ENCODE measurements around the gene NEK6.

Gene NEK6

DNA sequence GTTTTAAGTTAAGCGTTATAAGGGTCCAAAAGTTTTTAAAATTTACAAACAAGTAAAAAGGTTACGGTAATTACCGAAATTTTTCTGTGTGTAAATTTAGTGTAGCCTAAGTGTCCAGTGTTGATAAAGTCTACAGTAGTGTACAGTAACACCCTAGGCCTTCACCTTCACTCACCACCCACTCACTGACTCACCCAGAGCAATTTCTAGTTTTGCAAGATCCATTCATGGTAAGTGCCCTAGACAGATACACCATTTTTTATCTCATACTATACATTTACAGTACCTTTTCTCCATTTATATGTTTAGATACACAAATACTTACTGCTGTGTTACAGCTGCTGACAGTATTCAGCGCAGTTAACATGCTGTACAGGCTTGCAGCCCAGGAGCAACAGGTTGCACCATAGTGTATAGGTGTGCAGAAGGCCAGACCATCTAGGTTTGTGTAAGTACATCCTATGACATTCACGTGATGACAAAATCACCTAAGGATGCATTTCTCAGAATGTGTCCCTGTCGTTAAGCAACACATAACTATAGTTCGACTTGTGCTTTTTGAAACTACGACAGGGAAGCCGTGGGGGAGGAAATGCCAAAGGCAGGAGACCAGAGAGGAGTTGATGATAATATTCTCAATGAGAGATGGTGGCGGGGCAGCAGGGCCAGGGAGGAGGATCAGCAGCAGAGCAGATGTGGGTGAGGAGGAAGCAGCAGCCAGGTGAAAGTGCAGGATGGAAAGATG is 108.9 kb downstream of the NEK6 start:
- Histone ChIP-seq H3K4me1 (ENCODE audit: insufficient read depth, insufficient read length) (peaks cover 5% of the 10 kb centered on the region), H3K9me3 (ENCODE audit: insufficient read depth, low read length) (no peaks in the 10 kb centered on the region), H3K9ac (ENCODE audit: insufficient read length, low read depth) (no peak overlapping the region), H3K27me3 (ENCODE audit: insufficient read depth, insufficient read length) (no peaks in the 10 kb centered on the region), H3K36me3 (ENCODE audit: insufficient read depth, insufficient read length, low read length) (peaks cover 40% of the 10 kb centered on the region), H3K4me3 (ENCODE audit: insufficient read length, low read depth) (no peak overlapping the region)
- DNase-seq (ENCODE audit: low read depth, low spot score), result no peak
- TF ChIP-seq YY1 (IDR thresholded peaks at IDR 0.05; ENCODE audit: insufficient read depth, insufficient read length) (no peak), ZNF274 (IDR thresholded peaks at IDR 0.05; ENCODE audit: low read depth, low read length) (no peak), SUZ12 (IDR thresholded peaks at IDR 0.05; ENCODE audit: extremely low read depth, insufficient read depth, insufficient read length) (no peak)

- H3K9ac ChIP-seq (ENCODE audit: insufficient read length, low read depth), result no peak overlapping the region
- no peak overlapping the region for H3K4me3 ChIP-seq (ENCODE audit: insufficient read length, low read depth)
These were observed 110.9 kb downstream of the NEK6 start for GRCh38 chr9:124368692-124369091.

GRCh38 chr9:124369231-124369797 is 111.6 kb downstream of the NEK6 start:
- no peak overlapping the region for H3K4me3 ChIP-seq (ENCODE audit: insufficient read length, low read depth)
- H3K9me3 ChIP-seq (ENCODE audit: insufficient read depth, low read length), result 0 out of 2 replicates have a peak, but pooled peaks cover 1% of the 10 kb centered on the region
- no peak overlapping the region for H3K9ac ChIP-seq (ENCODE audit: insufficient read length, low read depth)
- H3K4me1 ChIP-seq (ENCODE audit: insufficient read depth, insufficient read length), result peaks cover 5% of the 10 kb centered on the region
- no peak for DNase-seq (ENCODE audit: low read depth, low spot score)
- peaks cover 32% of the 10 kb centered on the region for H3K36me3 ChIP-seq (ENCODE audit: insufficient read depth, insufficient read length, low read length)
- TF ChIP-seq ZNF274 (IDR thresholded peaks at IDR 0.05; ENCODE audit: low read depth, low read length) (no peak), SUZ12 (IDR thresholded peaks at IDR 0.05; ENCODE audit: extremely low read depth, insufficient read depth, insufficient read length) (no peak), YY1 (IDR thresholded peaks at IDR 0.05; ENCODE audit: insufficient read depth, insufficient read length) (no peak)
- H3K27me3 ChIP-seq (ENCODE audit: insufficient read depth, insufficient read length), result no peaks in the 10 kb centered on the region

More at GRCh38 chr9:124368692-124369091, 110.9 kb downstream of the NEK6 start:
- Histone ChIP-seq H3K27me3 (ENCODE audit: insufficient read depth, insufficient read length) (no peaks in the 10 kb centered on the region), H3K4me1 (ENCODE audit: insufficient read depth, insufficient read length) (peaks cover 5% of the 10 kb centered on the region), H3K36me3 (ENCODE audit: insufficient read depth, insufficient read length, low read length) (peaks cover 33% of the 10 kb centered on the region), H3K9me3 (ENCODE audit: insufficient read depth, low read length) (no peaks in the 10 kb centered on the region)
- TF ChIP-seq ZNF274 (IDR thresholded peaks at IDR 0.05; ENCODE audit: low read depth, low read length) (no peak), YY1 (IDR thresholded peaks at IDR 0.05; ENCODE audit: insufficient read depth, insufficient read length) (no peak), SUZ12 (IDR thresholded peaks at IDR 0.05; ENCODE audit: extremely low read depth, insufficient read depth, insufficient read length) (no peak)
- no peak for DNase-seq (ENCODE audit: low read depth, low spot score)

GRCh38 chr9:124370896-124371582 is 113.3 kb downstream of the NEK6 start:
- peaks cover 37% of the 10 kb centered on the region for H3K36me3 ChIP-seq (ENCODE audit: insufficient read depth, insufficient read length, low read length)
- H3K9me3 ChIP-seq (ENCODE audit: insufficient read depth, low read length), result 0 out of 2 replicates have a peak, but pooled peaks cover 5% of the 10 kb centered on the region
- H3K9ac ChIP-seq (ENCODE audit: insufficient read length, low read depth), result no peak overlapping the region
- no peaks in the 10 kb centered on the region for H3K27me3 ChIP-seq (ENCODE audit: insufficient read depth, insufficient read length)
- H3K4me3 ChIP-seq (ENCODE audit: insufficient read length, low read depth), result no peak overlapping the region
- peaks cover 5% of the 10 kb centered on the region for H3K4me1 ChIP-seq (ENCODE audit: insufficient read depth, insufficient read length)
- DNase-seq (ENCODE audit: low read depth, low spot score), result no peak
- TF ChIP-seq SUZ12 (IDR thresholded peaks at IDR 0.05; ENCODE audit: extremely low read depth, insufficient read depth, insufficient read length), result no peak
- no peak for TF ChIP-seq YY1 (IDR thresholded peaks at IDR 0.05; ENCODE audit: insufficient read depth, insufficient read length)
- no peak for TF ChIP-seq ZNF274 (IDR thresholded peaks at IDR 0.05; ENCODE audit: low read depth, low read length)

DNA sequence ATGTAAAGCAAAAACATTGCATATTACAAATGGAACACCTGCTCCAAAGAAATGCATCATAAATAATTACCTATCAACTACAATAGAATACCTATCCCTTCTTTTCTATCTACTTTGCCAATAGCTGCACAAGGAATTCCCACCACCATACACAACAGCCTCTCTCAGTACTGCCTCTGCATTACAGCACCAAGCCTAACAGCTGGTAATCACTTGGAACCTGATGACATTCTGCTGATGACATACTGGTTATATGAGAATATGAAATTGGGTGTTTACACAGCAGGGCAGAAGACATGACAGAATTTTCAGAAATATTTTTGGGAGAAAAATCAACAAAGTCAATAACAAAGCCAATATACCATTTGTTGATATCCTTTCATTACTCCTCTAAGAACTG is 114.3 kb downstream of the NEK6 start:
- no peak overlapping the region for H3K4me3 ChIP-seq (ENCODE audit: insufficient read length, low read depth)
- H3K4me1 ChIP-seq (ENCODE audit: insufficient read depth, insufficient read length), result peaks cover 5% of the 10 kb centered on the region
- peaks cover 37% of the 10 kb centered on the region for H3K36me3 ChIP-seq (ENCODE audit: insufficient read depth, insufficient read length, low read length)
- no peak for DNase-seq (ENCODE audit: low read depth, low spot score)
- 0 out of 2 replicates have a peak, but pooled peaks cover 5% of the 10 kb centered on the region for H3K9me3 ChIP-seq (ENCODE audit: insufficient read depth, low read length)
- no peak overlapping the region for H3K9ac ChIP-seq (ENCODE audit: insufficient read length, low read depth)
- no peaks in the 10 kb centered on the region for H3K27me3 ChIP-seq (ENCODE audit: insufficient read depth, insufficient read length)
- TF ChIP-seq SUZ12 (IDR thresholded peaks at IDR 0.05; ENCODE audit: extremely low read depth, insufficient read depth, insufficient read length) (no peak), ZNF274 (IDR thresholded peaks at IDR 0.05; ENCODE audit: low read depth, low read length) (no peak), YY1 (IDR thresholded peaks at IDR 0.05; ENCODE audit: insufficient read depth, insufficient read length) (no peak)

- peaks cover 38% of the 10 kb centered on the region for H3K36me3 ChIP-seq (ENCODE audit: insufficient read depth, insufficient read length, low read length)
- H3K27me3 ChIP-seq (ENCODE audit: insufficient read depth, insufficient read length), result no peaks in the 10 kb centered on the region
- no peak for TF ChIP-seq SUZ12 (IDR thresholded peaks at IDR 0.05; ENCODE audit: extremely low read depth, insufficient read depth, insufficient read length)
- no peak for TF ChIP-seq YY1 (IDR thresholded peaks at IDR 0.05; ENCODE audit: insufficient read depth, insufficient read length)
- no peak for TF ChIP-seq ZNF274 (IDR thresholded peaks at IDR 0.05; ENCODE audit: low read depth, low read length)
- H3K9ac ChIP-seq (ENCODE audit: insufficient read length, low read depth), result no peak overlapping the region
- DNase-seq (ENCODE audit: low read depth, low spot score), result no peak
- H3K9me3 ChIP-seq (ENCODE audit: insufficient read depth, low read length), result 0 out of 2 replicates have a peak, but pooled peaks cover 5% of the 10 kb centered on the region
- no peak overlapping the region for H3K4me3 ChIP-seq (ENCODE audit: insufficient read length, low read depth)
- H3K4me1 ChIP-seq (ENCODE audit: insufficient read depth, insufficient read length), result peaks cover 5% of the 10 kb centered on the region
These were observed 115.6 kb downstream of the NEK6 start for GRCh38 chr9:124373386-124373785.

DNA sequence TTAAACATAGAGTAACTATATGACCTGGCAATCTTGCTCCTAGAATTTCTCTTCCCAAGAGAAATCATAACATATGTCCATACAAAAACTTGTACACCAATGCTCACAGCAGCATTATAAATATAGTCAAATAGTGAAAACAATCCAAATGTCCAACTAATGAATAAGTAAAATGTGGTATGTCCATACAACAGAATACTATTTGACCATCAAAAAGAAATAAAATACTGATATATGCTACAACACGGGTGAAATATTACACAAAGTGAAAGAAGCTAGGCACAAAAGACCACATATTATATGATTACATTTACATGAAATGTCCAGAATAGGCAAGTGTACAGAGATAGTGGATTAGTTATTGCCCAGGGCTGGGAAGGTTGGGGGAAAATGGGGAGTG is 116.1 kb downstream of the NEK6 start:
- peaks cover 5% of the 10 kb centered on the region for H3K4me1 ChIP-seq (ENCODE audit: insufficient read depth, insufficient read length)
- TF ChIP-seq YY1 (IDR thresholded peaks at IDR 0.05; ENCODE audit: insufficient read depth, insufficient read length) (no peak), ZNF274 (IDR thresholded peaks at IDR 0.05; ENCODE audit: low read depth, low read length) (no peak), SUZ12 (IDR thresholded peaks at IDR 0.05; ENCODE audit: extremely low read depth, insufficient read depth, insufficient read length) (no peak)
- DNase-seq (ENCODE audit: low read depth, low spot score), result no peak
- 0 out of 2 replicates have a peak, but pooled peaks cover 5% of the 10 kb centered on the region for H3K9me3 ChIP-seq (ENCODE audit: insufficient read depth, low read length)
- no peak overlapping the region for H3K9ac ChIP-seq (ENCODE audit: insufficient read length, low read depth)
- no peaks in the 10 kb centered on the region for H3K27me3 ChIP-seq (ENCODE audit: insufficient read depth, insufficient read length)
- H3K36me3 ChIP-seq (ENCODE audit: insufficient read depth, insufficient read length, low read length), result peaks cover 39% of the 10 kb centered on the region
- H3K4me3 ChIP-seq (ENCODE audit: insufficient read length, low read depth), result no peak overlapping the region

Measured in NT2/D1 (cell line).